A549 (cell line): ENCODE data around the gene TACC2. TPM values are rescaled to one million over a fixed set of nuclear protein-coding genes. Genes with fewer than 3 reads are reported as not detected.

ENCODE experiments used
- ATAC-seq, 2 experiments: fragments of 200-7000 bp in 1 of 2; fragments of >200 bp in 1 of 2; cut with Nextera tagmentation in 1 of 2; cut with Tn5 transposase in 1 of 2; 3 replicates each; pipeline versions ENCODE4 v1.8.0 to v1.9.1; 2018 to 2020; ENCODE audit warnings: mild to moderate bottlenecking in 1 of 2, moderate library complexity in 1 of 2
- CTCF ChIA-PET: fragments of 300-600 bp; sonication (Branson Sonifier 250); formaldehyde crosslinking; extraction: SDS; loops from one replicate; lab custom pipeline; 2021; ENCODE audit warnings: antibody characterized with exemption, inconsistent platforms; lab: Yijun Ruan, JAX
- POLR2A ChIA-PET: fragments of 350-600 bp; formaldehyde crosslinking; extraction: SDS; loops from one replicate; lab custom pipeline; 2021; ENCODE audit warnings: antibody characterized with exemption, inconsistent platforms; lab: Yijun Ruan, JAX
- DNase-seq, 2 experiments: peaks; one replicate each; pipeline versions ENCODE4 v3.0.0 to v3.0.0-alpha.2; 2011 to 2016; ENCODE audit warnings: low read depth in 1 of 2, low spot score in 1 of 2
- FAIRE-seq: peaks from 2 replicates; lab custom pipeline; 2011; peaks lifted over from hg19 to GRCh38; lab: Jason Lieb, UNC
- H3K27ac ChIP-seq, 2 experiments: fragments of >200 bp; sonication (Bioruptor Twin); formaldehyde crosslinking; 3 replicates each; pipeline ENCODE4 v1.5.1; 2016 to 2017
- H3K4me1 ChIP-seq: fragments of >200 bp; sonication (Bioruptor Twin); formaldehyde crosslinking; 3 replicates; pipeline ENCODE4 v1.6.1; 2016
- H3K4me2 ChIP-seq: fragments of >200 bp; sonication (Bioruptor Twin); formaldehyde crosslinking; 3 replicates; pipeline ENCODE4 v1.6.1; 2016
- H3K4me3 ChIP-seq: fragments of >200 bp; sonication (Bioruptor Twin); formaldehyde crosslinking; 3 replicates; pipeline ENCODE4 v1.5.1; 2016
- H3K9me3 ChIP-seq: fragments of >200 bp; sonication (Bioruptor Twin); formaldehyde crosslinking; 3 replicates; pipeline ENCODE4 v1.6.1; 2016
- CBX8 ChIP-seq: fragments of 200-600 bp; sonication (generic); IDR thresholded peaks from 2 replicates; pipeline ENCODE4 v1.6.1; 2016
- CEBPB ChIP-seq, 2 experiments: fragments of >200 bp in 1 of 2; sonication (Bioruptor Twin) in 1 of 2; formaldehyde crosslinking in 1 of 2; IDR thresholded peaks; 2 replicates each; pipeline ENCODE4 v1.6.1; 2012 to 2016
- CTCF ChIP-seq: fragments of >200 bp; sonication (Bioruptor Twin); formaldehyde crosslinking; IDR thresholded peaks from 3 replicates; pipeline ENCODE4 v1.5.1; 2016
- FOXS1 ChIP-seq: fragments of 250-450 bp; sonication (Bioruptor Pico); IDR thresholded peaks from 2 replicates; pipeline ENCODE4 v1.5.0; 2020; ENCODE audit warnings: mild to moderate bottlenecking, moderate library complexity
- HMGXB4 ChIP-seq: fragments of 250-450 bp; sonication (Bioruptor Pico); IDR thresholded peaks from 2 replicates; pipeline ENCODE4 v1.5.0; 2021; ENCODE audit warnings: mild to moderate bottlenecking, moderate library complexity, borderline replicate concordance
- MAFK ChIP-seq: fragments of 450-650 bp; IDR thresholded peaks from 2 replicates; pipeline ENCODE4 v1.6.1; 2014; ENCODE audit not compliant: partially characterized antibody
- MAX ChIP-seq: IDR thresholded peaks from 2 replicates; pipeline ENCODE4 v1.6.1; 2012
- MYC ChIP-seq: IDR thresholded peaks from 2 replicates; pipeline ENCODE4 v1.6.1; 2012; ENCODE audit warnings: mild to moderate bottlenecking, inconsistent platforms, low read length, improper control_type of control experiment, borderline replicate concordance
- NFE2L2 ChIP-seq: fragments of 150-350 bp; conservative IDR thresholded peaks from 2 replicates; pipeline ENCODE4 v1.6.1; 2014; ENCODE audit warnings: low read length
- NR3C1 ChIP-seq: fragments of >200 bp; sonication (Bioruptor Twin); formaldehyde crosslinking; IDR thresholded peaks from 3 replicates; pipeline ENCODE4 v1.6.1; 2017
- PHF8 ChIP-seq: fragments of 200-600 bp; sonication (generic); IDR thresholded peaks from 2 replicates; pipeline ENCODE4 v1.6.1; 2016; ENCODE audit warnings: low read depth, mild to moderate bottlenecking, antibody characterized with exemption, moderate library complexity, borderline replicate concordance
- POLR2AphosphoS2 ChIP-seq: conservative IDR thresholded peaks from 2 replicates; pipeline ENCODE4 v1.6.1; 2012; ENCODE audit warnings: low read length, improper control_type of control experiment, inconsistent platforms
- SMC3 ChIP-seq: fragments of >200 bp; sonication (Bioruptor Twin); formaldehyde crosslinking; IDR thresholded peaks from 3 replicates; pipeline ENCODE4 v1.6.1; 2018; ENCODE audit warnings: inconsistent platforms
- TFCP2L1 ChIP-seq: fragments of 250-450 bp; sonication (Bioruptor Pico); IDR thresholded peaks from 2 replicates; pipeline ENCODE4 v1.5.0; 2021; ENCODE audit warnings: mild to moderate bottlenecking
- TP53 ChIP-seq: fragments of 250-450 bp; sonication (Bioruptor Pico); IDR thresholded peaks from 2 replicates; pipeline ENCODE4 v1.5.0; 2021; ENCODE audit warnings: mild to moderate bottlenecking, moderate library complexity
- ZSCAN20 ChIP-seq: fragments of 250-450 bp; sonication (Bioruptor Pico); IDR thresholded peaks from 2 replicates; pipeline ENCODE4 v1.8.0; 2022; ENCODE audit warnings: mild to moderate bottlenecking, moderate library complexity
- WGBS: methylation state at CpG from one replicate; pipeline ENCODE4 v1.1.6; 2017; ENCODE audit errors: missing lambda C conversion rate; 5-methylcytosine and 5-hydroxymethylcytosine counted together
- polyA plus RNA-seq, 4 experiments: library from polyadenylated mRNA; depleted of rRNA in 3 of 4; stranded (reverse); fragments of >200 nt; fragmentation: RNase III in 1 of 4; extraction: RNeasy Plus Mini Kit Qiagen cat#74134 plus additional on column Dnase treatment in 1 of 4; gene quantifications; 2 replicates in 3 of 4; 3 replicates in 1 of 4; pipeline ENCODE4 v1.2.3, GENCODE V29; 2011 to 2017
- TF ChIP-seq, protein P1 (sequence below): fragments of >200 bp; sonication (Bioruptor Twin); formaldehyde crosslinking; IDR thresholded peaks from 3 replicates; pipeline ENCODE4 v1.6.1; 2016

Gene TACC2
- polyA plus RNA-seq, 2 of the 4 experiments (the other 2 are of a cell fraction), result 83.3 to 128 TPM

DNA sequence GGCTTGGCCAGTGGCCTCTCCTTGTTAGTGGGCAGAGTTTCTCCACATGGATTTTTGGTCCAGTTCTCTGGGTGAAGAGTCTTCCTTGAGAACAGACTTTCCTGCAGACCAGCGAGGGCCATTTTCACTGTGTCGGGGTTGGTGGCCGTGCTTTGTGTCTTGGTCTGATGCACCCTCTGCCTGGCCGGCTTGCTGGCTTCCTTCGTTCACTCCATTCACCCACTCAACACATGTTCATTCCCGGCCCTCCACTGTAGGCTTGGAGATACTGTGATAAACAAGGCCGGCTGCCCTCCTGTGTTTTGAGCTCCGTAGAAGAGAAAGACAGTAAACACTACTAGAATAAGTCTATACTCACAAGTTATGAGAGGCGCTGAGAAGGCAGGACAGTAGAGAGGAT, 205.3 kb downstream of the TACC2 start (continued):
- TF ChIP-seq, protein P1, sequence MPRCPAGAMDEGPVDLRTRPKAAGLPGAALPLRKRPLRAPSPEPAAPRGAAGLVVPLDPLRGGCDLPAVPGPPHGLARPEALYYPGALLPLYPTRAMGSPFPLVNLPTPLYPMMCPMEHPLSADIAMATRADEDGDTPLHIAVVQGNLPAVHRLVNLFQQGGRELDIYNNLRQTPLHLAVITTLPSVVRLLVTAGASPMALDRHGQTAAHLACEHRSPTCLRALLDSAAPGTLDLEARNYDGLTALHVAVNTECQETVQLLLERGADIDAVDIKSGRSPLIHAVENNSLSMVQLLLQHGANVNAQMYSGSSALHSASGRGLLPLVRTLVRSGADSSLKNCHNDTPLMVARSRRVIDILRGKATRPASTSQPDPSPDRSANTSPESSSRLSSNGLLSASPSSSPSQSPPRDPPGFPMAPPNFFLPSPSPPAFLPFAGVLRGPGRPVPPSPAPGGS, result no peak
- TF ChIP-seq SMC3, result no peak
- no peak for TF ChIP-seq NFE2L2
- no peak for TF ChIP-seq ZSCAN20
- no peak for TF ChIP-seq MAX
- no peak for TF ChIP-seq TP53 (CRISPR knock-in tag)
- TF ChIP-seq, all 56 proteins: peak for 0

GRCh38 chr10:122196218-122196617, 207.3 kb downstream of the TACC2 start:
- H3K4me3 ChIP-seq, result no peak overlapping the region
- H3K9me3 ChIP-seq, result no peaks in the 10 kb centered on the region
- H3K4me2 ChIP-seq, result no peak overlapping the region
- ChIA-PET POLR2A (no interaction called here), CTCF (no interaction called here)
- 91% methylated on average over 12 of the region's 12 CpGs for WGBS
- no peak for ATAC-seq
- H3K4me1 ChIP-seq, result peaks cover 16% of the 10 kb centered on the region; the same call in 1 of the 3 replicates
- DNase-seq, result no peak
- H3K27ac ChIP-seq, result peak overlapping the region in 1 of 2 experiments; percentile 40; a peak in 2 of 6 replicates
- FAIRE-seq, result no peak
- no peak for TF ChIP-seq CTCF
- peak; percentile 83 for TF ChIP-seq MAFK

DNA sequence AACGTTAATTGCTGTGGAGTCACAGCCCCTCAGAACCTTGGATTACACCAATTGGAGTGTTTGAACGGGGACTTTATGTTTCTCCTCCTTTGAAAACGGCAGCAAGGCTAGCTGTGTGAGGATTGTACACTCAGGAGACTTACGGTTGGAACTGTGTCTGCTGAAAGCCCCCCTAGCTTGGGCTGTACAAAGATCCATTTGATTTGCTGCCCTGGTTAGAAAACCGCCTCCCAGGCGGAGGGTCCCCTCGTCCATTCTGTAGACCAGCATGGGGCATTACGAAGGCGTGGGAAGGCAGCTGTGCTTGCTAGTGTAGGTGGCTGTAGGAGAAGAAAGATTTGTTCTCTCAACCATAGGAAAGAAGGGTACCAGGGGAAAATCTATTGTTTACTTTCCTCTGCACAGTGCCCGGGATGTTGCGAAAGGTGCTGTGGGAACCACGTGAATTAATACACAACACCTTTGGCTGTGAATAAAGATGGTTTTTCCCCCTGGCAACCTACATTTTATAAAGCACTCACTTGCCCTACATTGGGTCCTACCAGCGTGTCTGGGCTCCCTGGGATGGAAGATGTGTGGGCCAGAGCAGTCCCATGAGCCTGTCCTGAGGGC, 208.8 kb downstream of the TACC2 start:
- Histone ChIP-seq H3K9me3 (no peaks in the 10 kb centered on the region), H3K4me3 (no peak overlapping the region), H3K4me2 (no peak overlapping the region), H3K4me1 (peaks cover 16% of the 10 kb centered on the region; the same call in 1 of the 3 replicates), H3K27ac (no peak overlapping the region)
- WGBS, result 83% methylated on average over 13 of the region's 13 CpGs
- FAIRE-seq (no peak), DNase-seq (no peak), ATAC-seq (peak in 1 of 2 experiments; percentile 14; a peak in 3 of 6 replicates)
- ChIA-PET POLR2A (no interaction called here), CTCF (interaction anchor here (1.0 to 1.6 kb wide), 3 partner anchors 8 to 55 kb away, joined by 3 to 5 read pairs (median 3); no protein-coding TSS in a partner anchor)
- TF ChIP-seq CEBPB (IDR thresholded peaks at IDR 0.05) (peak; percentile 34 to 62; a peak in 2 of 4 replicates), NR3C1 (no peak)

GRCh38 chr10:122198631-122199030, 209.7 kb downstream of the TACC2 start:
- Histone ChIP-seq H3K4me2 (no peak overlapping the region), H3K9me3 (no peaks in the 10 kb centered on the region), H3K4me1 (peaks cover 16% of the 10 kb centered on the region; the same call in 1 of the 3 replicates), H3K27ac (no peak overlapping the region), H3K4me3 (no peak overlapping the region)
- WGBS, result 97% methylated on average over 11 of the region's 12 CpGs
- DNase-seq (no peak), ATAC-seq (peak in 1 of 2 experiments; percentile 39; a peak in 4 of 6 replicates), FAIRE-seq (no peak)
- ChIA-PET POLR2A (no interaction called here), CTCF (interaction anchor here (1.4 to 1.6 kb wide), 2 partner anchors 12 to 56 kb away, joined by 3 to 5 read pairs; no protein-coding TSS in a partner anchor)
- TF ChIP-seq HMGXB4 (CRISPR knock-in tag), result no peak
- TF ChIP-seq PHF8, result no peak
- no peak for TF ChIP-seq POLR2AphosphoS2
- no peak for TF ChIP-seq TFCP2L1 (CRISPR knock-in tag)
- no peak for TF ChIP-seq FOXS1 (CRISPR knock-in tag)
- no peak for TF ChIP-seq MYC
- no peak for TF ChIP-seq CBX8
